Measurements from ENCODE around the gene M6PR. TPM values are rescaled to one million over a fixed set of nuclear protein-coding genes. Genes with fewer than 3 reads are reported as not detected.
"Not testable (repeated sequence)": the region's sequence is repeated elsewhere in the genome, so short reads cannot be mapped to it uniquely, and the experiment has no call there.

The M6PR gene
- total and polyA plus RNA-seq, 2 of the 8 experiments (the other 6 are each of a cell fraction or from before 2014, with no cell fraction given): 106 to 122 TPM

- Histone ChIP-seq H3K36me3 (ENCODE audit: control insufficient read depth in 2 of 4, insufficient read depth in 4 of 4, low read length in 3 of 4) (peaks cover 58 to 90% (median 82%) of the 10 kb centered on the region in 4 experiments), H3K79me2 (ENCODE audit: control insufficient read depth in 1 of 2, insufficient read depth in 2 of 2, low read length in 2 of 2) (peaks cover 0 to 21% of the 10 kb centered on the region in 2 experiments; a peak in 2 of 4 replicates), H4K20me1 (replicated peaks in 1 of 2; ENCODE audit: control insufficient read depth in 1 of 2, insufficient read depth in 2 of 2, low read length in 2 of 2) (peaks cover 4 to 15% of the 10 kb centered on the region in 2 experiments)
- H4K91ac ChIP-seq (replicated peaks; ENCODE audit: insufficient read length, low read length); H3K9me3 ChIP-seq (ENCODE audit: insufficient read depth in 2 of 2, low read depth in 1 of 2, low read length in 1 of 2); H3K14ac ChIP-seq (ENCODE audit: insufficient read length); H3K4me1 ChIP-seq (replicated peaks in 1 of 4; ENCODE audit: control insufficient read depth in 3 of 4, insufficient read depth in 4 of 4, low read length in 3 of 4); H3K79me1 ChIP-seq (ENCODE audit: low read depth, low read length); H2AK5ac ChIP-seq (ENCODE audit: low read depth, low read length); H3K4ac ChIP-seq (replicated peaks; ENCODE audit: insufficient read length, low read depth, low read length); H3K9ac ChIP-seq (replicated peaks in 1 of 4; ENCODE audit: extremely low read depth in 1 of 4, low read depth in 3 of 4, low read length in 3 of 4); H3K23ac ChIP-seq (ENCODE audit: insufficient read length); DNase-seq (ENCODE audit: low read depth in 1 of 2, low spot score in 2 of 2); H3K4me3 ChIP-seq (ENCODE audit: extremely low read depth in 1 of 4, insufficient read depth in 2 of 4, low read depth in 3 of 4, low read length in 4 of 4); H2BK20ac ChIP-seq (ENCODE audit: low read length); H2BK15ac ChIP-seq (ENCODE audit: low read length); H3K27me3 ChIP-seq (replicated peaks in 1 of 4; ENCODE audit: control insufficient read depth in 3 of 4, extremely low read depth in 1 of 4, insufficient read depth in 3 of 4, low read length in 3 of 4); FAIRE-seq; H4K5ac ChIP-seq (ENCODE audit: insufficient read length, low read depth, low read length); H2AFZ ChIP-seq (ENCODE audit: low read length); H3K18ac ChIP-seq (ENCODE audit: extremely low read depth, low read length); H2BK120ac ChIP-seq (replicated peaks; ENCODE audit: low read depth, low read length); H3K27ac ChIP-seq (ENCODE audit: low read depth, low read length); H2BK5ac ChIP-seq (ENCODE audit: low read depth, low read length); H3K4me2 ChIP-seq (ENCODE audit: insufficient read depth in 1 of 2, low read depth in 2 of 2, low read length in 2 of 2); H3K23me2 ChIP-seq (ENCODE audit: low read depth, low read length); H3K56ac ChIP-seq (replicated peaks; ENCODE audit: insufficient read length, low read depth, low read length); H4K8ac ChIP-seq (ENCODE audit: extremely low read depth, insufficient read depth, low read length); H2BK12ac ChIP-seq (ENCODE audit: low read depth, low read length): not testable (repeated sequence)
- ChIA-PET POLR2A (ENCODE audit: partially characterized antibody) (interaction anchor here (0.6 to 18.4 kb wide), 4 partner anchors 9 to 28 kb away, joined by 3 to 438 read pairs (median 35); partner anchors contain the start of genes M6PR and PHC1), CTCF (ENCODE audit: partially characterized antibody) (interaction anchor here (1.5 kb wide), 1 partner anchor 12 kb away, joined by 3 read pairs; no protein-coding TSS in a partner anchor)
- whole genome bisulfite sequencing, 2 experiments (ENCODE audit: extremely low coverage in 1 of 2, insufficient coverage in 1 of 2, insufficient read length in 1 of 2, insufficient replicate concordance in 2 of 2, low coverage in 1 of 2, low lambda C conversion rate in 2 of 2, missing lambda C conversion rate in 1 of 2): 98% methylated on average over 3 of the region's 4 CpGs; no CpG with 5 or more reads in 1 of the 2 experiments
Observed at GRCh38 chr12:8934080-8934479, 15.4 kb downstream of the M6PR start.

- H3K14ac ChIP-seq (ENCODE audit: insufficient read length); DNase-seq (ENCODE audit: low read depth in 1 of 2, low spot score in 2 of 2); H3K23me2 ChIP-seq (ENCODE audit: low read depth, low read length); CTCF ChIA-PET (ENCODE audit: partially characterized antibody); H3K9ac ChIP-seq (replicated peaks in 1 of 4; ENCODE audit: extremely low read depth in 1 of 4, low read depth in 3 of 4, low read length in 3 of 4); H2BK15ac ChIP-seq (ENCODE audit: low read length); H3K27me3 ChIP-seq (replicated peaks in 1 of 4; ENCODE audit: control insufficient read depth in 3 of 4, extremely low read depth in 1 of 4, insufficient read depth in 3 of 4, low read length in 3 of 4); H2AK5ac ChIP-seq (ENCODE audit: low read depth, low read length); H4K8ac ChIP-seq (ENCODE audit: extremely low read depth, insufficient read depth, low read length); H2AFZ ChIP-seq (ENCODE audit: low read length); FAIRE-seq; H3K18ac ChIP-seq (ENCODE audit: extremely low read depth, low read length); H4K5ac ChIP-seq (ENCODE audit: insufficient read length, low read depth, low read length); H3K27ac ChIP-seq (ENCODE audit: low read depth, low read length); H2BK12ac ChIP-seq (ENCODE audit: low read depth, low read length); H2BK20ac ChIP-seq (ENCODE audit: low read length); H4K91ac ChIP-seq (replicated peaks; ENCODE audit: insufficient read length, low read length); H3K4ac ChIP-seq (replicated peaks; ENCODE audit: insufficient read length, low read depth, low read length); H3K9me3 ChIP-seq (ENCODE audit: insufficient read depth in 2 of 2, low read depth in 1 of 2, low read length in 1 of 2); H3K23ac ChIP-seq (ENCODE audit: insufficient read length); H3K79me1 ChIP-seq (ENCODE audit: low read depth, low read length); H3K4me2 ChIP-seq (ENCODE audit: insufficient read depth in 1 of 2, low read depth in 2 of 2, low read length in 2 of 2); H2BK5ac ChIP-seq (ENCODE audit: low read depth, low read length); H3K56ac ChIP-seq (replicated peaks; ENCODE audit: insufficient read length, low read depth, low read length); H3K4me1 ChIP-seq (replicated peaks in 1 of 4; ENCODE audit: control insufficient read depth in 3 of 4, insufficient read depth in 4 of 4, low read length in 3 of 4); H3K4me3 ChIP-seq (ENCODE audit: extremely low read depth in 1 of 4, insufficient read depth in 2 of 4, low read depth in 3 of 4, low read length in 4 of 4); H2BK120ac ChIP-seq (replicated peaks; ENCODE audit: low read depth, low read length): not testable (repeated sequence)
- Histone ChIP-seq H4K20me1 (replicated peaks in 1 of 2; ENCODE audit: control insufficient read depth in 1 of 2, insufficient read depth in 2 of 2, low read length in 2 of 2) (peaks cover 8 to 17% of the 10 kb centered on the region in 2 experiments), H3K36me3 (ENCODE audit: control insufficient read depth in 2 of 4, insufficient read depth in 4 of 4, low read length in 3 of 4) (peaks cover 50 to 89% (median 79%) of the 10 kb centered on the region in 4 experiments), H3K79me2 (ENCODE audit: control insufficient read depth in 1 of 2, insufficient read depth in 2 of 2, low read length in 2 of 2) (peaks cover 0 to 36% of the 10 kb centered on the region in 2 experiments; a peak in 2 of 4 replicates)
- 89% methylated on average over 2 of the region's 3 CpGs; no CpG with 5 or more reads in 1 of the 2 experiments for WGBS, 2 experiments (ENCODE audit: extremely low coverage in 1 of 2, insufficient coverage in 1 of 2, insufficient read length in 1 of 2, insufficient replicate concordance in 2 of 2, low coverage in 1 of 2, low lambda C conversion rate in 2 of 2, missing lambda C conversion rate in 1 of 2)
- POLR2A ChIA-PET (ENCODE audit: partially characterized antibody): interaction anchor here (1.3 to 18.4 kb wide), 3 partner anchors 11 to 15 kb away, joined by 3 to 438 read pairs (median 29); partner anchors contain the start of gene PHC1
Observed at GRCh38 chr12:8932464-8932863, 17.0 kb downstream of the M6PR start.

Measured in H1 (cell line).